HL-60 (cell line): Measurements from ENCODE around the gene MED13L.

Experiments used
- DNase-seq, 2 experiments: peaks; one replicate each; pipeline ENCODE4 v3.0.0-alpha.2; 2010 to 2020; ENCODE audit warnings: low read depth in 1 of 2, low spot score in 1 of 2
- H3K27ac ChIP-seq: fragments of 250-450 bp; sonication (Bioruptor Pico); replicated peaks from 2 replicates; pipeline ENCODE4 v1.5.1; 2020; ENCODE audit warnings: mild to moderate bottlenecking, moderate library complexity
- H3K27me3 ChIP-seq: fragments of 250-450 bp; sonication (Bioruptor Pico); 2 replicates; pipeline ENCODE4 v1.5.1; 2021; ENCODE audit warnings: mild to moderate bottlenecking, moderate library complexity; ENCODE audit not compliant: insufficient read depth, poor library complexity, severe bottlenecking
- H3K4me3 ChIP-seq: replicated peaks from 2 replicates; pipeline ENCODE4 v1.5.1; 2011; ENCODE audit warnings: mild to moderate bottlenecking, control low read depth, low read length; ENCODE audit not compliant: insufficient read depth
- CTCF ChIP-seq: IDR thresholded peaks from one replicate; pipeline ENCODE4 v1.5.1; 2011; ENCODE audit warnings: low read length, control low read depth, inconsistent platforms; ENCODE audit not compliant: insufficient read depth
- GABPA ChIP-seq: IDR thresholded peaks from 2 replicates; pipeline ENCODE4 v1.6.1; 2012; ENCODE audit warnings: low read depth
- POLR2AphosphoS5 ChIP-seq: IDR thresholded peaks from 2 replicates; pipeline ENCODE4 v1.6.1; 2012; ENCODE audit warnings: low read depth
- SPI1 ChIP-seq: IDR thresholded peaks from 2 replicates; pipeline ENCODE4 v1.6.1; 2012; ENCODE audit warnings: low read depth, mild to moderate bottlenecking, borderline replicate concordance
- TF ChIP-seq, protein P1 (sequence below): IDR thresholded peaks from 2 replicates; pipeline ENCODE4 v1.6.1; 2012; ENCODE audit warnings: low read depth; ENCODE audit not compliant: insufficient replicate concordance

MED13L gene

GRCh38 chr12:116323406-116324386 is 46.2 kb upstream of the MED13L start:
- Histone ChIP-seq H3K27me3 (no peaks in the 10 kb centered on the region), H3K4me3 (no peak overlapping the region), H3K27ac (peak overlapping the region; percentile 82)
- TF ChIP-seq CTCF (no peak), SPI1 (no peak), GABPA (no peak), POLR2AphosphoS5 (no peak)
- TF ChIP-seq, protein P1, sequence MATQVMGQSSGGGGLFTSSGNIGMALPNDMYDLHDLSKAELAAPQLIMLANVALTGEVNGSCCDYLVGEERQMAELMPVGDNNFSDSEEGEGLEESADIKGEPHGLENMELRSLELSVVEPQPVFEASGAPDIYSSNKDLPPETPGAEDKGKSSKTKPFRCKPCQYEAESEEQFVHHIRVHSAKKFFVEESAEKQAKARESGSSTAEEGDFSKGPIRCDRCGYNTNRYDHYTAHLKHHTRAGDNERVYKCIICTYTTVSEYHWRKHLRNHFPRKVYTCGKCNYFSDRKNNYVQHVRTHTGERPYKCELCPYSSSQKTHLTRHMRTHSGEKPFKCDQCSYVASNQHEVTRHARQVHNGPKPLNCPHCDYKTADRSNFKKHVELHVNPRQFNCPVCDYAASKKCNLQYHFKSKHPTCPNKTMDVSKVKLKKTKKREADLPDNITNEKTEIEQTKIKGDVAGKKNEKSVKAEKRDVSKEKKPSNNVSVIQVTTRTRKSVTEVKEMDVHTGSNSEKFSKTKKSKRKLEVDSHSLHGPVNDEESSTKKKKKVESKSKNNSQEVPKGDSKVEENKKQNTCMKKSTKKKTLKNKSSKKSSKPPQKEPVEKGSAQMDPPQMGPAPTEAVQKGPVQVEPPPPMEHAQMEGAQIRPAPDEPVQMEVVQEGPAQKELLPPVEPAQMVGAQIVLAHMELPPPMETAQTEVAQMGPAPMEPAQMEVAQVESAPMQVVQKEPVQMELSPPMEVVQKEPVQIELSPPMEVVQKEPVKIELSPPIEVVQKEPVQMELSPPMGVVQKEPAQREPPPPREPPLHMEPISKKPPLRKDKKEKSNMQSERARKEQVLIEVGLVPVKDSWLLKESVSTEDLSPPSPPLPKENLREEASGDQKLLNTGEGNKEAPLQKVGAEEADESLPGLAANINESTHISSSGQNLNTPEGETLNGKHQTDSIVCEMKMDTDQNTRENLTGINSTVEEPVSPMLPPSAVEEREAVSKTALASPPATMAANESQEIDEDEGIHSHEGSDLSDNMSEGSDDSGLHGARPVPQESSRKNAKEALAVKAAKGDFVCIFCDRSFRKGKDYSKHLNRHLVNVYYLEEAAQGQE = no peak
- peak; percentile 41 to 70 for DNase-seq

DNA sequence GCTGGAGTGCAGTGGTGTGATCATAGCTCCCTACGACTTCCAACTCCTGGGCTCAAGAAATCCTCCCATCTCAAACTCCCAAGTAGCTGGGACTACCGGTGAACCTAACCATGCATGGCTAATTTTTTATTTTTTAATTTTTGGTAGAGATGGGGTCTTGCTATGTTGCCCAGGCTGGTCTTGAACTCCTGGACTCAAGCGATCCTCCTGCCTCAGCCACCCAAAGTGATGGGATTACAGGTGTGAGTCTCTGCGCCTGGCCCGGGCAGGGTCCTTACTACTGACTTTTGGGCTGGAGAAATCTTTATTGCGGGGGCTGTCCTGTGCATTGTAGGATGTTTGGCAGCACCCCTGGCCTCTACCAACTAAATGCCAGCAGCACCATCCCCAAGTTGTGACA is 44.4 kb upstream of the MED13L start:
- H3K27ac ChIP-seq = no peak overlapping the region
- H3K4me3 ChIP-seq = no peak overlapping the region
- no peak for TF ChIP-seq CTCF
- no peak for TF ChIP-seq SPI1
- no peak for TF ChIP-seq GABPA
- TF ChIP-seq POLR2AphosphoS5 = no peak
- TF ChIP-seq, protein P1 = no peak
- no peak for DNase-seq
- H3K27me3 ChIP-seq = no peaks in the 10 kb centered on the region

DNA sequence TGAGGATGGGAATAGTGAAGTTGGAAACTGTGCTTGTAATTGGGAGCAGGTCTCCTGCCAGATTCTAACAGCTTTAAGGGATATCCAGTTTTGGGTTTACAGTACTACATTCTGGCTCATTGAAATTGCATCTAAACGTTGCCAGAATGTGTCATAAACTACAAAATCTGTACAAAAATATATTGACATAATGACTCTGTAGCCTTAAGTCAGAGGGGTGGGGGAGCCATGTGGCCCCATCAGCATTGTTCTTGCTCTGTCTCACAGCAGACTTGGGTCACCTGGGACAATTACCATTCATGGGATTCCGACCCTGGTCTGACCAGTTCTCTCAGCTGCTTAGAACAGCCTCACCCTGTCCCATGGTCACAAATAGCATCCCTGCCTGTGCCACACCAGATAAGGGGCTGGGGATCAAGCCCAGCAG is 43.3 kb upstream of the MED13L start:
- Histone ChIP-seq H3K27me3 (no peaks in the 10 kb centered on the region), H3K27ac (no peak overlapping the region), H3K4me3 (no peak overlapping the region)
- DNase-seq = no peak
- no peak for TF ChIP-seq POLR2AphosphoS5
- TF ChIP-seq SPI1 = no peak
- TF ChIP-seq, protein P1 = no peak
- TF ChIP-seq GABPA = no peak
- no peak for TF ChIP-seq CTCF
